ENCODE measurements around the gene ZBTB17. TPM values are rescaled to one million over a fixed set of nuclear protein-coding genes. Genes with fewer than 3 reads are reported as not detected.
"Not testable (repeated sequence)": the region's sequence is repeated elsewhere in the genome, so short reads cannot be mapped to it uniquely, and the experiment has no call there.

Gene ZBTB17
- total and polyA plus RNA-seq, 4 donors, result 28.0 to 47.1 (median 44.2) TPM

GRCh38 chr1:15985611-15986297, 9.9 kb upstream of the ZBTB17 start:
- Histone ChIP-seq H3K27me3 (ENCODE audit: control insufficient read depth in 3 of 3, insufficient read depth in 3 of 3, low read length in 2 of 3) (no peaks in the 10 kb centered on the region), H3K36me3 (ENCODE audit: control insufficient read depth in 4 of 4, insufficient read depth in 4 of 4, low read length in 4 of 4) (no peaks in the 10 kb centered on the region), H3K9me3 (ENCODE audit: control insufficient read depth in 4 of 4, insufficient read depth in 3 of 4, low read length in 3 of 4) (no peaks in the 10 kb centered on the region), H3K4me3 (no peak overlapping the region), H3K27ac (ENCODE audit: low read depth in 1 of 2, low read length in 1 of 2) (no peak overlapping the region), H3K4me1 (ENCODE audit: control insufficient read depth in 5 of 5, insufficient read depth in 5 of 5, low read length in 5 of 5) (no peaks in the 10 kb centered on the region), H3K9ac (ENCODE audit: insufficient read depth in 1 of 2, low read length in 2 of 2) (no peak overlapping the region)
- ATAC-seq (ENCODE audit: insufficient read depth, low FRiP score) (no peak), DNase-seq (no peak)
- 51 to 54% methylated on average over 5 of the region's 5 CpGs for WGBS, 2 donors
- TF ChIP-seq, protein P1, sequence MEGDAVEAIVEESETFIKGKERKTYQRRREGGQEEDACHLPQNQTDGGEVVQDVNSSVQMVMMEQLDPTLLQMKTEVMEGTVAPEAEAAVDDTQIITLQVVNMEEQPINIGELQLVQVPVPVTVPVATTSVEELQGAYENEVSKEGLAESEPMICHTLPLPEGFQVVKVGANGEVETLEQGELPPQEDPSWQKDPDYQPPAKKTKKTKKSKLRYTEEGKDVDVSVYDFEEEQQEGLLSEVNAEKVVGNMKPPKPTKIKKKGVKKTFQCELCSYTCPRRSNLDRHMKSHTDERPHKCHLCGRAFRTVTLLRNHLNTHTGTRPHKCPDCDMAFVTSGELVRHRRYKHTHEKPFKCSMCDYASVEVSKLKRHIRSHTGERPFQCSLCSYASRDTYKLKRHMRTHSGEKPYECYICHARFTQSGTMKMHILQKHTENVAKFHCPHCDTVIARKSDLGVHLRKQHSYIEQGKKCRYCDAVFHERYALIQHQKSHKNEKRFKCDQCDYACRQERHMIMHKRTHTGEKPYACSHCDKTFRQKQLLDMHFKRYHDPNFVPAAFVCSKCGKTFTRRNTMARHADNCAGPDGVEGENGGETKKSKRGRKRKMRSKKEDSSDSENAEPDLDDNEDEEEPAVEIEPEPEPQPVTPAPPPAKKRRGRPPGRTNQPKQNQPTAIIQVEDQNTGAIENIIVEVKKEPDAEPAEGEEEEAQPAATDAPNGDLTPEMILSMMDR (IDR thresholded peaks at IDR 0.05; ENCODE audit: control extremely low read depth, extremely low read depth), result no peak

- DNase-seq (no peak), ATAC-seq (ENCODE audit: insufficient read depth, low FRiP score) (no peak)
- Histone ChIP-seq H3K27me3 (ENCODE audit: control insufficient read depth in 3 of 3, insufficient read depth in 3 of 3, low read length in 2 of 3) (no peaks in the 10 kb centered on the region), H3K27ac (ENCODE audit: low read depth in 1 of 2, low read length in 1 of 2) (no peak overlapping the region), H3K9me3 (ENCODE audit: control insufficient read depth in 4 of 4, insufficient read depth in 3 of 4, low read length in 3 of 4) (no peaks in the 10 kb centered on the region), H3K4me3 (no peak overlapping the region), H3K9ac (ENCODE audit: insufficient read depth in 1 of 2, low read length in 2 of 2) (no peak overlapping the region), H3K4me1 (ENCODE audit: control insufficient read depth in 5 of 5, insufficient read depth in 5 of 5, low read length in 5 of 5) (no peaks in the 10 kb centered on the region), H3K36me3 (ENCODE audit: control insufficient read depth in 4 of 4, insufficient read depth in 4 of 4, low read length in 4 of 4) (no peaks in the 10 kb centered on the region)
- TF ChIP-seq, protein P1 (IDR thresholded peaks at IDR 0.05; ENCODE audit: control extremely low read depth, extremely low read depth), result no peak
- WGBS, 2 donors, result 31 to 52% methylated on average over 1 of the region's 1 CpG
Measured at GRCh38 chr1:15983275-15983674, 7.4 kb upstream of the ZBTB17 start.

DNA sequence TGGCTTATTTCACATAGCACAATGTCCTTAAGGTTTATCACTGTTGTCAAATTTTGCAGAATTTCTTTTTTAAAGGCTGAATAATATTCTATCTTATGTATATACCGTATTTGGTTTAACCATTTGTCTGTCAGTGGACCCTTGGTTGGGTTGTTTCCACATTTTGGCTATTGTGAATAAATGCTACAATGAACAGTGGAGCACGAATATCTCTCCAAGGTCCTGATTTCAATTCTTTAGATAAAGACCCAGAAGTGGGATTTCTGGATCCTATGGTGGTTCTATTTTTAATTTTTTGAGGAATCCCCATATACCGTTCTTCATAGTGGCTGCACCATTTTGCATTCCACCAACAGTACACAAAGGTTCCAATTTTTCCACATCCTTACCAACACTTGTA, 5.8 kb upstream of the ZBTB17 start:
- H3K4me1 ChIP-seq (ENCODE audit: control insufficient read depth in 5 of 5, insufficient read depth in 5 of 5, low read length in 5 of 5), result no peaks in the 10 kb centered on the region
- no peak overlapping the region for H3K4me3 ChIP-seq
- H3K27ac ChIP-seq (ENCODE audit: low read depth in 1 of 2, low read length in 1 of 2), result no peak overlapping the region
- no peaks in the 10 kb centered on the region for H3K36me3 ChIP-seq (ENCODE audit: control insufficient read depth in 4 of 4, insufficient read depth in 4 of 4, low read length in 4 of 4)
- H3K9ac ChIP-seq (ENCODE audit: insufficient read depth in 1 of 2, low read length in 2 of 2), result no peak overlapping the region
- no peak for DNase-seq
- WGBS, 2 donors, result 85 to 87% methylated on average over 3 of the region's 3 CpGs
- H3K9me3 ChIP-seq (ENCODE audit: control insufficient read depth in 4 of 4, insufficient read depth in 3 of 4, low read length in 3 of 4), result no peaks in the 10 kb centered on the region
- no peaks in the 10 kb centered on the region for H3K27me3 ChIP-seq (ENCODE audit: control insufficient read depth in 3 of 3, insufficient read depth in 3 of 3, low read length in 2 of 3)
- ATAC-seq (ENCODE audit: insufficient read depth, low FRiP score), result no peak
- TF ChIP-seq, protein P1 (IDR thresholded peaks at IDR 0.05; ENCODE audit: control extremely low read depth, extremely low read depth), result no peak

GRCh38 chr1:15977947-15978346, 2.0 kb upstream of the ZBTB17 start:
- 94 to 97% methylated on average over 4 of the region's 4 CpGs for WGBS, 2 donors
- H3K27ac ChIP-seq (ENCODE audit: low read depth in 1 of 2, low read length in 1 of 2); H3K9ac ChIP-seq (ENCODE audit: insufficient read depth in 1 of 2, low read length in 2 of 2); DNase-seq; H3K36me3 ChIP-seq (ENCODE audit: control insufficient read depth in 4 of 4, insufficient read depth in 4 of 4, low read length in 4 of 4); H3K27me3 ChIP-seq (ENCODE audit: control insufficient read depth in 3 of 3, insufficient read depth in 3 of 3, low read length in 2 of 3); H3K4me1 ChIP-seq (ENCODE audit: control insufficient read depth in 5 of 5, insufficient read depth in 5 of 5, low read length in 5 of 5); H3K4me3 ChIP-seq; H3K9me3 ChIP-seq (ENCODE audit: control insufficient read depth in 4 of 4, insufficient read depth in 3 of 4, low read length in 3 of 4); ATAC-seq (ENCODE audit: insufficient read depth, low FRiP score): not testable (repeated sequence)

Data from lung (tissue), 12 donors.